ENCODE results near the gene KCNJ5.

- TF ChIP-seq POLR2AphosphoS5 (IDR thresholded peaks at IDR 0.05) (no peak), POLR2A (IDR thresholded peaks at IDR 0.05) (no peak), CTCF (IDR thresholded peaks at IDR 0.05) (no peak), EP300 (IDR thresholded peaks at IDR 0.05) (no peak)
These were observed 48.4 kb downstream of the KCNJ5 start for GRCh38 chr11:128939591-128939990.
